OCI-M1 (cell line): ENCODE measurements around the gene ATXN2L.
"Not testable (repeated sequence)": the region's sequence is repeated elsewhere in the genome, so short reads cannot be mapped to it uniquely, and the experiment has no call there.

Experiments used
- DNase-seq: peaks from one replicate; lab custom pipeline; 2025; lab: John Stamatoyannopoulos, UW

Gene ATXN2L

GRCh38 chr16:28822520-28823290 is at the start of gene ATXN2L:
TSS of gene ATXN2L (plus strand) at chr16:28822999. CDS start at chr16:28823260, 261 bp downstream.
- DNase-seq: peak; percentile 98

- DNase-seq: not testable (repeated sequence)
Observed at GRCh38 chr16:28781697-28782096, 41.1 kb upstream of the ATXN2L start.

GRCh38 chr16:28782357-28782756 is 40.4 kb upstream of the ATXN2L start:
- DNase-seq: not testable (repeated sequence)

GRCh38 chr16:28802235-28803019 is 20.4 kb upstream of the ATXN2L start:
- DNase-seq: peak; percentile 87

- DNase-seq: not testable (repeated sequence)
Observed at GRCh38 chr16:28807445-28808120, 15.2 kb upstream of the ATXN2L start.

- peak; percentile 25 for DNase-seq
Observed at GRCh38 chr16:28820016-28820415, 2.8 kb upstream of the ATXN2L start.

- DNase-seq: not testable (repeated sequence)
Observed at GRCh38 chr16:28820546-28820945, 2.3 kb upstream of the ATXN2L start.

GRCh38 chr16:28821874-28822519 is 802 bp upstream of the ATXN2L start:
- DNase-seq: peak; percentile 61

GRCh38 chr16:28823291-28823872 is 583 bp downstream of the ATXN2L start:
- DNase-seq: no peak

GRCh38 chr16:28823873-28824716 is 1.3 kb downstream of the ATXN2L start:
- DNase-seq: peak; percentile 97

GRCh38 chr16:28824717-28824973 is 1.8 kb downstream of the ATXN2L start:
- no peak for DNase-seq

GRCh38 chr16:28826141-28826540 is 3.3 kb downstream of the ATXN2L start:
- no peak for DNase-seq

GRCh38 chr16:28829747-28830146 is 6.9 kb downstream of the ATXN2L start:
- DNase-seq: no peak

GRCh38 chr16:28830531-28830930 is 7.7 kb downstream of the ATXN2L start:
- no peak for DNase-seq

- DNase-seq: no peak
Observed at GRCh38 chr16:28834349-28834748, 11.6 kb downstream of the ATXN2L start.

- DNase-seq: no peak
Observed at GRCh38 chr16:28834873-28835863, 12.4 kb downstream of the ATXN2L start.

GRCh38 chr16:28835864-28836760 is 13.3 kb downstream of the ATXN2L start:
- no peak for DNase-seq

- no peak for DNase-seq
Observed at GRCh38 chr16:28836761-28837064, 13.9 kb downstream of the ATXN2L start.
